ENCODE results near the gene SPECC1.
"Not testable (repeated sequence)": the region's sequence is repeated elsewhere in the genome, so short reads cannot be mapped to it uniquely, and the experiment has no call there.

Gene SPECC1

DNA sequence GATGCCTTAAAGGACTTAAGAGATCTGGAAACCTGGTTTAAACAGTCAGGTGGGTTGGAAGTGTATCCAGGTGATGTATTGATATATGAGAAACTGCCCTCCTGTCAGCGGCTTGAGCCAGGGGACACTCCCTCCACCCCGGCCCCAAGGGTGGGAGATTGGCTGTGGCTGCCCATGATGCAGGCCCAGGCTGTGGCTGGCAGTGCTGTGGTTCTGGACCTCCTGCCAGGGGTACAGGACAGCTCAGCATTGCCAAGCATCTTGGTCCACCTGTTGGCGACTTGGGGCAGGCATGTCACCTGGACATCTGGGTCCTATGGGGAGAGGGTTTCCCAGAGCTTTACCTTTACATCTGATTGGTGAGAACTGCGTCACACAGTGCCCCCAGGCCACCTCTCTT, 201.0 kb downstream of the SPECC1 start:
- DNase-seq = no peak

DNA sequence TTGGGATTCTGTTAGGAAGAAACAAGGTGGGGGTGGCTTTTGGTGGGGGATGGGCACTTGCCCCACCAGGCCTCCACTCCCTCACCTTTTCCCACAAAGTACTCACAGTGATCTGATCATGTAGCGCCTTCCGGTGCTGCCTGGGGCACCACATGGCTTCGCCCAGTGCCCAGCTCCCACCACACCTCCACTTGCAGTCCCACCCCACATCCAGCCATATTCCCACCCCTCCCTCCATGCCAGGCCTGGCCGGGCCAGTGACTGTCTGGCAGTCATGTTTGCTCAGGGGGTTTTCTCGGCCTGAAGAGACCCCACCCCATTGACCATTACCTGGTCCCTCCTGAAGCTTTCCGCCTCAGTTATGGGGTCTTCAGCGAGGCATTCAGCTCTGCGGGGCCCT, 201.5 kb downstream of the SPECC1 start:
- DNase-seq = no peak

DNA sequence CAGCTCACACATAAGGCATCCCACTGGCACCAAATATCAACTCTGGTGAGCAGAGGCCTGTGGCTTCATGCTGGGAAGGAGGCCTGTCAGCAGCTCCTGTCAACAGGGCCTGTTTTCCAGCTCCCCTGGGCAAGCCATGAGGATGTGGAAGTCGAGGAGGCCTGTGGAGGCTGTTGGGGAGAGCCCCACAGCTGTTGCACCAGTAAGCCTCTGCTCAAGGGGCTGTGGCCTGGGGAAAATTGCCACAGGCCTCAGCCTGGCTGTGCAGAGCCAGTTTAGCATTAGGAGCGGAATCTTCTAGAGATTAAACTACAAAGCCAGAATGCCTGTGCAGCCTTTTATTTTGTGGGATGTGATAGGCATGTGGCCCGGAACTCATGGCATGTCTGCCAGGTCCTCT, 202.1 kb downstream of the SPECC1 start:
- DNase-seq = no peak

DNA sequence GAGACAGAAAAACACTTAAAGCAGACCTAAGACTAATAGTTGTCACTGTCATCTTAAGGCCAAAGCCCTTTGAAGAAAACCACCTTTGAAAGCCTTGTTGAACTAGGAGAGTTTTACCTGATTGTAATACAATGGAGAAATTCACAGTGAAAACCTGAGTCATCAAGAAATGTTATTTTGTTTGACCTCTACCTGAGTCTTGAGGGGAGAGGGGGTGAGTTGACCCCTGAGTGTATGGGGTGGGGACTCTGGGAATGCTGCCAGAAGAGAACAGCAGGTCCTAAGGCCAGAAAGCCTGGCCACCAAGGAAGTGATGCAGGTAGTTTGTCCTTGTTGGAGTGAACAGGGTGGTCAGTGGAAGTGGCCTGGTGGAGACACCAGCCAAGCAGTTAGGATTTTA, 204.3 kb downstream of the SPECC1 start:
- no peak for DNase-seq

DNA sequence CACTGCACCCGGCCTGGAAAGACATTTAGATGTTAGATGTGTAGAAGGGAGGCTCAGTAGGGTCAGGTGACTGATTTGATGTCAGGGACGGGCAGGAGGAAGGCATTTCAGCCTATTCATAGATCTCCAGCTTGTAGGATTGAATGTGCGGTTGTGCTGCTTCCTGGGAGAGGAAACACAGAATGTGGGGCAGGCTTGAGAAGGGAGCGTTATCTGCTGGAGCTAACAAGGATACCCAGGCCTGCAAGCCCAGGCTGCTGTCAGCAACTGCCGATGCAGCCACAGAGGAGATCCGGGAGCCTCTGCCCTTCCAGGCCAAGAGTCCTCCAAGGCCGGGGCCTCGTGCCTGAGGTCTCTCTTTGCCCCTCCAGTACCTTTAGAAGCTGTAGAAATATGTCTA, 205.6 kb downstream of the SPECC1 start:
- no peak for DNase-seq

DNA sequence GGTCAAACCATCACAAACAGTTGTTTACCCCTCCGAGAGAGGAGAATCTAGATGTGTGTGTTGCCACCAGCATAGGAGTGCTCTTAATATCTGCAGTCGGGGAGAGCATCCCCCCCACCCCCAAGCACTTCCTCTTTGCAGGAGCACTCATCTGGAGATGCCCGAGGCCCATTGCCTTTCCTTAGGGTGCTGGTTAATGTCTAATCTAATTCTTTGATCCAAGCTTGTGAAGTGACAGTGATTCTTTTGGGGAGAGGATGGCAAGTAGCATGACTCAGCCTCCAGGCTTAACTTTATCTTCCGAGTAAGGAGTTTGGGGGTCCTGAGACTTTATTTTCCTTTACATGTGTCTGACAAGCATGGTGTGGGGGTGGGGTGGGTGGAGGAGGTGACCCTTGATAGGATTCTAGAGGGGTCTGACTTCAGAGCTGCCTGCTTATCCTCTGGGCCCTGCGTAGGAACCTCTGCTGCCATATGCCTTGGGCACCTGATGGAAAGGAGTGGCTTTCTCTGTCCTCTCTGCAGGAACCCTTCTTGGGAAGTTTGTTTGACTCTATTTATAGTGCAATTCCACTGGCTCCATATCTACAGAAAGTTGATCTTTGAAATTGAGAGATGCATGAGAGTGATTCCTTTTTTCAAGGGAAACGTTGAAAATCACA, 207.1 kb downstream of the SPECC1 start:
- no peak for DNase-seq

DNA sequence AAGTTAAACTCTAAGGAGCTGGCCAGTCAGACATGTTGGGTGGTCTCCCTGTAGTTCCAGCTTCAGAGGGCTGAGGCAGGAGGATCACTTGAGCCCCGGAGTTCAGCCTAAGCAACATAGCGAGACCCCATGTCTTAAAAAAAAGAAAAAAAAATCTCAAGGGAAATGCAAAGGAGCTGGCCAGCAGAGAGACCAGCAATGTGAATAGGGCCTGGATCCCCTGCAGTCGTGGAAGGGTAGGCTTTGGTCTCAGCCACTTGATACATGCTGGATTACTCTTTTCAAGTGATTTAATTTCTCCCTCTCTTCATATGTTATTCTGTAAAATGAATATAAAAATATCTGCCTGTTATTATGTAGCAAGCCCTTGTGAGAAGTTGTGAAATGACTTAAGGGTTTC, 207.7 kb downstream of the SPECC1 start:
- DNase-seq = no peak

DNA sequence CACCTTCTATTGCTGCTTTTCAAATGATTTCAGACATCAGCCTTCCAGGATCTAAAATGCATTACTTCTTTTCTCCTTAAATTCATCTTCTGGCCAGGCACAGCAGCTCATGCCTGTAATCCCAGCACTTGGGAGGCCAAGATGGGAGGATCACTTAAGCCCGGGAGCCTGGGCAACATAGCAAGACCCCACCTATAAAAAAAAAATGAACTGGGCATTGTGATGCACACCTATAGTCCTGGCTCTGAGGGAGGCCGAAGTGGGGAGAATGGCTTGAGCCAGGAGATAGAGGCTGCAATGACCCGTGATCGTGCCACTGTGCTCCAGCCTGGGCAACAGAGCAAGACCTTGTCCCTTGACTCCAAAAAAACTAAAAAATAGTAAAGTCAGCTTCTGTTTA, 208.5 kb downstream of the SPECC1 start:
- no peak for DNase-seq

DNA sequence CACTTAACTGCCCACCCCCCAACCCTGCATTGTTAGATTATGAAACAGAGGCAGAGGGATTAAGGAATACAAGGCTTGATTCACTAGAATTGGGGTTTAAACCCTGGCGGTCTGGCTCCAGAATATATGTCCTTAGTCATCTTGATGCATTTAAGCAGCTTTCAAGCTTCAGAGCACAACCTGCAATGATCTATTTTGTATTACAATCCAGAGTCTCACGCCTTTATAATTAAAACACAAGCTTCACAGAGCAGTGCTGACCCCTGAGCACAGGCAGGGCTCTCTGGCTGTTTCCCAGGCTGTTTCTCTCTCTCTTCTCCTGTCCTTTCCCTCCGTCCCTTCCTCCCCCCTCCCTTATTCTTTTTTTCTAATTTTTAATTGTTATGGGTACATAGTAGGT, 209.1 kb downstream of the SPECC1 start:
- DNase-seq = no peak

DNA sequence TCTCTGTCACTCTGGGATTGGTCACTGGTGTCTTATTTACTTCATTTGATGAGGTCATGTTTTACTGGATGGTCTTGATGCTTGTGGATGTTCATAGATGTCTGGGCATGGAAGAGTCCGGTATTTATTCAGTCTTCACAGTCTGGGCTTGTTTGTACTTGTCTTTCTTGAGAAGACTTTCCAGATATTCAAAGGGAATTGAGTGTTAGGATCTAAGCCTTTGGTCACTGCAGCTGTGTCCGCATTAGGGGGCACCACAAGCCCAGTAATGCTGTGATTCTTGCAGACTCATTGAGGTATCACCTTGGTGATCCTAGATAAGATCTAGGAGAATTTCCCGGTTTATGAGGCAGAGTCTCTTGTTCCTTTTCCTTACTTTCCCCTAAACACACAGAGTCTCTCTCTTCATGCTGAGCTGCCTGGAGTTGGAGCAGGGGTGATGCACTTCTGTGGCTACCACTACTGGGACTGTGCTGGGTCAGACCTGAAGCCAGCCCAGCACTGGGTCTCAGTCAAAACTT, 214.7 kb downstream of the SPECC1 start:
- DNase-seq = no peak

DNA sequence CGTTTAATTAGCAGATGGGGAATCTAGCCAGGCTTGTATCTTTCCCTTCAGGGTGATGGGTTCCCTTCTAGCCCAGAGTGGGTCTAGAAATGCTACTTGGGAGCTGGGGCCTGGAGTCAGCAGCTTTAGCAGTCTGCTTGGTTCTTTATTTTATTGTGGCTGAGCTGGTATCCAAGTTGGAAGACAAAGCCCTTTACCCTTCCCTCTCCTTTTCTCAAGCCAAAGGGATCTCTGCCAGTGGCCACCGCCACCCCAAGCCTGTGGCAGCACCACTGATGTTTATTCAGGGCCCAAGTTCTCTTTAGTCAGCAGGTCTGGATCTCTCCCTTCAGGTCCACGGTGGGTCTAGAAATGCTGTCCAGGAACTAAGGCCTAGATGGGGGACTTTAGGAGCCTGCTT, 215.2 kb downstream of the SPECC1 start:
- no peak for DNase-seq

DNA sequence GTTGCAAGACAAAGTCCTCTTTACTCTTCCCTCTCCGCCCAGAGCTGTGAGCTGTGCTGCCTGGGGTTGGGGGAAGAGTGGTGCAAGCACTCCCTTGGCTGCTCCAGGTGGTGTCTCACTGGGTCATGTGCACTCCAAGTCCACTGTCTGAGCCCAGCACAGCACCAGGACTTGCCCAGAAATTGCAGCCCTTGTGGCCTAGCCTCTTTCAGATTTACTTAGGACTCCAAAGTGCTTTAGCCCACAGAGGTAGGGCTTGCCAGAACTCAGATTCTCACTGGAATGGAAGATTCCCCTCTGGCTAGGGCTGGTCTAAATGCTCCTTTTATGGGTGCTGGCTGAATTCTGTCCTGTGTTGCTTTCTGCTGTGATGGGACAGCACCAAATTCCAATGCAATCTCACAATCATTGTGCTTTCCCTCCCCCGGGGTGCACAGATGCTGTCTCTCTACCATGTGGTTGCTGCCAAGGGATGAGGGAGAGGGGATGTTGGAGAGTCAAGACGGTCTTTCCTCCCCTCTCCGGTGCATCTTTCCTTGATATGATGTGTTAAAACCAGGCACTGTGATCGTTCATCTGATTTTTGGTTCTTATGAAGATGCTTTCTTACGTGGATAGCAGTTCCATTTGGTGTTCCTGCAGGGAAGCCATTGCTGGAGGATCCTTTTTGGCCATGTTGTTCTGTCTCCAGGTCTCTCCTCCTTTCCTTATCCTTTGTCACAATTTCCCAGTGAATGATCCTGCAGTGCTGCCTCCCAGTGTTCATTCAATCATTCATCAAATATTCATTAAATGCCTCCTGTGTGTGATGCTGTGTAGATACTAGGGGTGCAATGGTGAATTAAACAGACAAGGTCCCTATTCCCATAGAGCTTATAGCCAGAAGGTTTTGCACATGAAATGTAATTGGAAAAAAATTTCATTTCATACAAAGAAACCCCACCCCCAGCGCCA, 216.3 kb downstream of the SPECC1 start:
- DNase-seq = no peak

DNA sequence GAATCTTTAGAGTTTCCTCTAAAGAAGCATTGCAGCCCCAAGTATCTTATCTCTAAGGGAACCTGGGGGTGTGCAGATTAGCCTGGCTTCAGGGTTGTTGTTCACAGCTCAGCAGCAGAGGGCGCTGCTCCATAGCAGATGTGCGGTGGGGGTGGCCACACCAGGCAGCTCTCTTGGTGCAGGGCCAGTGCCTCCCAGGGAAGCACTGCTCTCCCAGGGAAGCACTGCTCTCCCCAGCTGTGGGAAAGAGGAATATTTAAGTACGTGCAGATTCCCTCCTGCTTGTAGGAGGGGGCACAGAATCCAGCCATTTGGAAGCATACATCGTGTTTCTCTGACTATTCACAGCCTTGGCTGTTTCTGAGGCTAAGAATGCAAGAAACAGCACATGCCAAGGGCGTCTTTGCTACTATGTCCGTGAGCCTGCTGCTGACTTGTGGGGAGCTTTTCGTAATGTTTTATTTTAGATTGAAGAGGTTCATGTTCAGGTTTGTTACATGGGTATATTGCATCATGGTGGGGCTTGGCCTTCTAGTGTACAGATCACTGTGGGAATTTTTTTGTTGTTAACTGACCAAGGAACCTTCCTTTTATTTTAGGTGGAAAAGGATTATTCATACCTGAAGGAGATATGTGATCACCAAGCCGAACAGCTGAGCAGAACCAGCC, 217.8 kb downstream of the SPECC1 start:
- peak; percentile 82 to 85 for DNase-seq

DNA sequence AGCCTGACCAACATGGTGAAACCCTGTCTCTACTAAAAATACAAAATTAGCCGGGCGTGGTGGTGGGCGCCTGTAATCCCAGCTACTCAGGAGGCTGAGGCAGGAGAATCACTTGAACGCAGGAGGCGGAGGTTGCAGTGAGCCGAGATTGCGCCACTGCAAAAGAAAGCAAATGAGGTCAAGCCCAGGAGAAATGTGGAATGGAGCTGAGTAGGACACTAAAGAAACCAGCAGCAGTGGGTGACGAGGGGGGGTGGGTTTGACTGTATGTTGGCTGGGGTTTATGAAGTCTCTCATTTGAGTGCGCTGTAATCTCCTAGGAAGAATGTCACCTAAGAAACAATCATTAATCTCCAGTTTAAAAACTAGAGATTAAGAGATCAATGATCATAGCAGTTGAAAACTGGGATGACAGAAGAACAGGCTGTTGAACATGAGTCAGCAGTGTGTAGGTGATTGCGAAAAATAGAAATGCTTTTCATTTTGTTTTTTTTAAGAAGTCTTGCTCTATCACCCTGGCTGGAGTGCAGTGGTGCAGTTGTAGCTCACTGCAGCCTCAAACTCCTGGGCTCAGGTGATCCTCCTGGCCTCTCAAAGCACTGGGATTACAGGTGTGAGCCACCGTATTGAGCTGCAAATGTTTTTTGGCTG, 218.7 kb downstream of the SPECC1 start:
- peak; percentile 23 to 50 for DNase-seq

DNA sequence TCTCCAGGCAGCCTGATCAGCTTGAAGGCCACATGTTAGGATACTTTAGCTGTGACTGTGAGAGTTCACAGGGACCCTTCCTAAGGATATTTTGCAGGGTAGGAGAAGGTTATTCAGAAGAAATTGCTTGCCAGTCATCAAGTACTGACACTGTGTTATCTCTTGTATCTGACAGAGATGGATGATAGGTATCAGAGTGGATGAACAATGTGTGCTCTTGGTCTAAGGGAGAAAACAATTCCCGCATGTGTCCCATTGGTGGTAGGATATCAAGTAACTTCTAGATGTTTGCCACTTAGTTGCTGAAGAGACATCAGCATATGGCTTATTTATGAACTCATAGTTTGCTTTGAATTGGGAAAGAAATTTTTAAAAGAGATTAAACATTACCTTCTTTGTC, 219.3 kb downstream of the SPECC1 start:
- DNase-seq = no peak

DNA sequence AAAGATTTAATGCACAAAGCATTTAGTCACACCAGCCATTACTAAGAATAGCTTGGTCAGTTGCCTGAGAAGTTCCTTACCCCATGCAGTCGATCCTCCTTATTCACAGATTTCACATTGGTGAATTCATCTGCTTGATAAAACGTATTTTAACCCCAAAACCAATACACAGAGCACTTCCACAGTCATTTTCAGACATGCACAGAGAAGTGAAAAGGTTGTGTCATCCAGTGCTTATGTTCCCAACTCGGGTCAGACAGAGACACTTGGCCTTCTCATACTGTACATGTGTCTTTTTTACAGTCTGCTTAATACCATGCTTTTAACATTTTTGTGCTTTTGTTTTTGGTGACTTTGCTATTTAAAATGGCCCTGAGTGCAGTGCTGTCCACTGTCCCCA, 219.7 kb downstream of the SPECC1 start:
- DNase-seq = peak in 1 of 2 donors; percentile 25

DNA sequence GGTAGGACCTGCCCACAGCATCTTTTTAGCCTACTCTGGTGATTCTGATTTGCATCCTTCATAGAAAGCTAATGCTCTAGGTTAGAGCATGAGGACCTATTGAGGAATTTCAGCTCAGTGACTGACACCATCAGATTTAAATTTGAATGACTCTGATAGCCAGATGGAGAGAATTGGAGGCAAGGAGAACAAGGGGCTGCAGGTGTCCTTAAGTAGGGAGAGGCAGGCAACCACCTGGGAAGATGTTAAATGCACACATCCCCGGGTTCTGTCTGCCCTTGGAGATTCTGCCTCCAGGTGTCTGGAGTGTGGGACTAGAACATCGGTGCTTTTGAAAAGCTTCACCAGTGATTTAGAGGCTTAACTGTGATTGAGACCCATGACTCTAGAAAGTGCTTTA, 221.8 kb downstream of the SPECC1 start:
- no peak for DNase-seq

DNA sequence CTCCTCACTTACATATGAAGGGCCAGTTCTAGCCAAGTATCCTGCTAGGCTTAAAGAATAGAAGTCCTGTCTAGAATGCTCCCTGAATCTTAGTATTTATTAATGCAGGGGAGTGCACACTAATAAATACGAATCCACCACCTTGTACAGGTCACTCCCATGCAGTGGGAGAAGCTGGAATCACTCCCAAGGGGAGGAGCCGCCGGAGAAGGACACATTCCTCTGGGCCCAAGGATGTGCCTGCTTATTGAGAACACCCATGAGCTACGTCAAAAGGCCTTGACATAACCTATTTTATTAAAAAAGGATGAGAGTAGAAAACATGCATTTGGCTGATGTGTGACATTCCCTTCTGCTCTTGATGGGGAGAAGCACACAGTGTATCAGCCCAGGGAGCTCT, 223.5 kb downstream of the SPECC1 start:
- no peak for DNase-seq

DNA sequence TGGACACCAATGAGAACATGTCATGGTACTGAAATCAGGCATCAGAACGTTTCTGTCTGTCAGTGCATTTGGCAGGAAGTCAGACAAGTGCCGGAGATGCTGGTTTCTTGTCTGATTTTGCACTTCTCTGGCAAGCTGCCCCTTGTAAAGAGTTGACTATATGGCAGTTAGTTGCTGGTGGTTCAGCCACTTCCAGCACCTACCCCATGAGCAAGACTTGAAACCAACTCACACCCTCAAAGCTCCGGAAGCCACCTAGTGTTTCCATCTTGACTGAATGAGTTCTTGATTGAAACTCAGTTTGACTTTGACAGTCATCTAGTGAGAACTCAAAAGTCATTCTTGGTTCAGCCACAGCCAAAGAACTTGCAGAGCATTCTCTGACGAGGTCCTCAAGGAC, 225.1 kb downstream of the SPECC1 start:
- no peak for DNase-seq

DNA sequence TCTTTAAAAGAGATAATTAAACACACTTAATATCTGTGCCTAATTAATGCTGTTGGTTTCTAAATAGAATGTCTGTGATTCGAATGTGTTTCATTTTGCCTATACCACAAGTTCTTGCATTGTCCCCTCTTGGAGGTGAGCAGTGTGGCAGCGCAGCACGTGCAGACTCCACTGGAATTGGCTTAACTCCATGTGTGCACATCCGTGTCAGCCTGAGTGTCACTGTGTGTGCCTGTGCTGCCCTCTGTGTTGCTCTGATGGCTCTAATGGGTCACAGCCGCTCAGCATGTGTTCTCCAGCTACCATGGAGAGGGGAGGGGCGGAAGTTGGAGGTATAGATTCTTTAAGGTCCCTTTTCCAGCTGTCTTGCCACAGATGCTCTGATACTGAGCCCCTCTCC, 226.6 kb downstream of the SPECC1 start:
- no peak for DNase-seq

DNA sequence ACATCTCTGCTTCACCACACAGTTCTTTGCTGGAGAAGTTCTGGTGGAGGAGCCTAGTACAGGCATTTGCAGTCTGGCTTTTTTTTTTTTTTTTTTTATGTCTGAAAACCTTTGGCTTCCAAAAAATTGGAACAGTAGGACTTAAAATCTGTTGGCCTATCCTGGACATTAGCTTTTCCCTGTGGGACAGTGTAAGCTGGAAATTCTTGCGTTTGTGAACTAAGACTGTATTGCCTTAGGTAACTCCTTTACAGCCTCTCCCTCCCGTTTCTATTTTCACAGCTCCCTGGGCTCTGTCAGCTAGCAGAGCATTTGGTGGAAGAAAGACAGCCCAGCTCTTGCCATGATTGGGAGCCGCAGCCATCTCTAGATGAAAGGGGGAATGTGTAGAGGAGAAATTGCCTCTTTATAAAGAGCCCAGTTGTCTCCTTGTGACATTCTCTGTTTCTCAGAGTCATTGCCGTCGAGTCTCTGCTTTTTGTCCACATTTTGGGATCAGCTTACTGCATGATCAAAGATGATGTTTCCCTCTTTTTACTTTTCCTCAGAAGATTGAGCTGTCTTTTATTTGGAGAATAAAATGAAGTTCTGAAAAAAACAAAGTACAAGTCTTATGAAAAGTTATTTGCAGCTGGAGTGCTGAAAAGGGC, 227.5 kb downstream of the SPECC1 start:
- DNase-seq = no peak

DNA sequence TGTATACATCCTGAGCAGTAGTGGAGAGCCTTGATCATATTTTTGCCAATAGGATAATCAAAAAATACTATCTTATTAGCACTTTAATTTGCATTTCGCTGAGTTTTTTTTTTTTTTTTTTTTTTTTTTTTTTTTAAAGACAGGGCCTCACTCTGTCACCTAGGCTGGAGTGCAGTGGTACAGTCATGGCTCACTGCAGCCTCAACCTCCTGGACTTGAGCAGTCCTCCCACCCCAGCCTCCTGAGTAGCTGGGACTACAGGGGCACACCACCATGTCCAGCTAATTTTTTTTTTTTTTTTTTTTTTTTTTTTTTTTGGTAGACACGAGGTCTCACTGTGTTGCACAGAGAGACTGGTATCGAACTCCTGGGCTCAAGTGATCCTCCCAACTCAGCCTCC, 230.6 kb downstream of the SPECC1 start:
- DNase-seq = not testable (repeated sequence)
